ENCODE data around the gene MIF4GD.

- no peak for TF ChIP-seq TP53 (CRISPR knock-in tag; IDR thresholded peaks at IDR 0.05)
- no peak for TF ChIP-seq CTCF (IDR thresholded peaks at IDR 0.05)
- TF ChIP-seq MAX (IDR thresholded peaks at IDR 0.05): no peak
- no peak for TF ChIP-seq KDM1A (IDR thresholded peaks at IDR 0.05; ENCODE audit: low read depth)
- TF ChIP-seq CBX2 (IDR thresholded peaks at IDR 0.05; ENCODE audit: borderline replicate concordance, low read depth): no peak
- no peak for TF ChIP-seq CHD4 (IDR thresholded peaks at IDR 0.05; ENCODE audit: borderline replicate concordance)
- no peak for TF ChIP-seq CEBPB (IDR thresholded peaks at IDR 0.05)
- TF ChIP-seq RAD21 (conservative IDR thresholded peaks at IDR 0.05 in 1 of 2, IDR thresholded peaks at IDR 0.05 in 1 of 2): no peak
- TF ChIP-seq BCL3 (IDR thresholded peaks at IDR 0.05): no peak
- no peak for TF ChIP-seq RFX5 (IDR thresholded peaks at IDR 0.05)
- no peak for TF ChIP-seq USF2 (IDR thresholded peaks at IDR 0.05)
- no peak for TF ChIP-seq POLR2A (IDR thresholded peaks at IDR 0.05; ENCODE audit: low read length)
- no peak for TF ChIP-seq GATA3 (IDR thresholded peaks at IDR 0.05; ENCODE audit: borderline replicate concordance)
- no peak for TF ChIP-seq ESRRA (IDR thresholded peaks at IDR 0.05; ENCODE audit: borderline replicate concordance, low read length)
Measured at GRCh38 chr17:75287221-75287620, 16.2 kb upstream of the MIF4GD start.
